Stimulated activated CD8-positive, alpha-beta memory T cell treated with anti-CD3 and anti-CD28 coated beads, Interleukin-4, amount 100 ng/mL, for 1 hour (primary cell): ENCODE results near the gene KRT17.
"Not testable (repeated sequence)": the region's sequence is repeated elsewhere in the genome, so short reads cannot be mapped to it uniquely, and the experiment has no call there.

Experiments
- DNase-seq, 2 donors: peaks; one replicate each; pipeline ENCODE4 v3.0.0-alpha.2; 2020; ENCODE audit warnings: low read depth in 2 of 2, low spot score in 1 of 2

KRT17 gene

GRCh38 chr17:41595585-41595984 is 28.8 kb downstream of the KRT17 start:
- DNase-seq: no peak

GRCh38 chr17:41594363-41594915 is 29.9 kb downstream of the KRT17 start:
- no peak for DNase-seq

- no peak for DNase-seq
Observed at GRCh38 chr17:41593306-41593981, 30.9 kb downstream of the KRT17 start.

GRCh38 chr17:41592601-41593305 is 31.6 kb downstream of the KRT17 start:
- DNase-seq: no peak

GRCh38 chr17:41589301-41589700 is 35.1 kb downstream of the KRT17 start:
- no peak for DNase-seq

- DNase-seq: no peak
Observed at GRCh38 chr17:41588126-41588810, 36.1 kb downstream of the KRT17 start.

- no peak for DNase-seq
Observed at GRCh38 chr17:41586863-41587495, 37.4 kb downstream of the KRT17 start, which contains the start of gene KRT14. TSS of gene KRT14 (minus strand) at chr17:41586895. CDS start at chr17:41586834, 61 bp downstream.

GRCh38 chr17:41585301-41586056 is 38.9 kb downstream of the KRT17 start:
- DNase-seq: no peak

- not testable (repeated sequence) for DNase-seq
Observed at GRCh38 chr17:41584331-41584927, 39.9 kb downstream of the KRT17 start.

GRCh38 chr17:41583137-41584127 is 40.9 kb downstream of the KRT17 start:
- DNase-seq: no peak

- DNase-seq: not testable (repeated sequence)
Observed at GRCh38 chr17:41582061-41582968, 42.1 kb downstream of the KRT17 start.

- DNase-seq: no peak
Observed at GRCh38 chr17:41581366-41582060, 42.9 kb downstream of the KRT17 start.

GRCh38 chr17:41580687-41581365 is 43.5 kb downstream of the KRT17 start:
- no peak for DNase-seq

GRCh38 chr17:41580244-41580575 is 44.2 kb downstream of the KRT17 start:
- no peak for DNase-seq

- DNase-seq: no peak
Observed at GRCh38 chr17:41579484-41580243, 44.7 kb downstream of the KRT17 start.

GRCh38 chr17:41578971-41579370 is 45.4 kb downstream of the KRT17 start:
- DNase-seq: no peak
